ENCODE measurements around the gene CELSR1.

CELSR1 gene

GRCh38 chr22:46483353-46483752, 54.1 kb downstream of the CELSR1 start:
- TF ChIP-seq, protein P1, sequence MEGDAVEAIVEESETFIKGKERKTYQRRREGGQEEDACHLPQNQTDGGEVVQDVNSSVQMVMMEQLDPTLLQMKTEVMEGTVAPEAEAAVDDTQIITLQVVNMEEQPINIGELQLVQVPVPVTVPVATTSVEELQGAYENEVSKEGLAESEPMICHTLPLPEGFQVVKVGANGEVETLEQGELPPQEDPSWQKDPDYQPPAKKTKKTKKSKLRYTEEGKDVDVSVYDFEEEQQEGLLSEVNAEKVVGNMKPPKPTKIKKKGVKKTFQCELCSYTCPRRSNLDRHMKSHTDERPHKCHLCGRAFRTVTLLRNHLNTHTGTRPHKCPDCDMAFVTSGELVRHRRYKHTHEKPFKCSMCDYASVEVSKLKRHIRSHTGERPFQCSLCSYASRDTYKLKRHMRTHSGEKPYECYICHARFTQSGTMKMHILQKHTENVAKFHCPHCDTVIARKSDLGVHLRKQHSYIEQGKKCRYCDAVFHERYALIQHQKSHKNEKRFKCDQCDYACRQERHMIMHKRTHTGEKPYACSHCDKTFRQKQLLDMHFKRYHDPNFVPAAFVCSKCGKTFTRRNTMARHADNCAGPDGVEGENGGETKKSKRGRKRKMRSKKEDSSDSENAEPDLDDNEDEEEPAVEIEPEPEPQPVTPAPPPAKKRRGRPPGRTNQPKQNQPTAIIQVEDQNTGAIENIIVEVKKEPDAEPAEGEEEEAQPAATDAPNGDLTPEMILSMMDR (IDR thresholded peaks at IDR 0.05; ENCODE audit: borderline replicate concordance, insufficient read depth, low read depth, low read length): no peak
- no peak overlapping the region for H3K4me3 ChIP-seq (ENCODE audit: low read depth, low read length)

GRCh38 chr22:46482056-46482675, 55.3 kb downstream of the CELSR1 start:
- TF ChIP-seq, protein P1 (IDR thresholded peaks at IDR 0.05; ENCODE audit: borderline replicate concordance, insufficient read depth, low read depth, low read length): no peak
- H3K4me3 ChIP-seq (ENCODE audit: low read depth, low read length): no peak overlapping the region

DNA sequence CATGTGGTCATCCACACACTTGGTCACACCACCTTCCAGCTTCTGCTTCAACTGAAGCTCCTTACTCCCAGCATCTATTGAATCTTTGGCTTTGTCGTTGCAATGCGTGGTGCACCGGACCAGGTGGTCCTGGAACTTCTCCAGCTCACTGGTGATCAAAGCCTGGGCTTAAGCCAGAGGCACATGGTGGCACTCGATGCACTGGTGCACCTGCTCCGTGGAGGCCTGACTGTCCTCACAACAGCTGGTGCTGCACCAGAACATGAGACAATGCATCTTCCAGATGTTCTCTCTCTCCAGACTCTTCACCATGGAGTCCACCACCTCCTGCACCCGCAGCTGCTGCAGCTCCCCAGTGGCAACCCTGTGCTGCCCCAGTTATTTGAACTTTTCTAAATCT, 56.0 kb downstream of the CELSR1 start:
- no peak overlapping the region for H3K4me3 ChIP-seq (ENCODE audit: low read depth, low read length)
- TF ChIP-seq, protein P1 (IDR thresholded peaks at IDR 0.05; ENCODE audit: borderline replicate concordance, insufficient read depth, low read depth, low read length): no peak

DNA sequence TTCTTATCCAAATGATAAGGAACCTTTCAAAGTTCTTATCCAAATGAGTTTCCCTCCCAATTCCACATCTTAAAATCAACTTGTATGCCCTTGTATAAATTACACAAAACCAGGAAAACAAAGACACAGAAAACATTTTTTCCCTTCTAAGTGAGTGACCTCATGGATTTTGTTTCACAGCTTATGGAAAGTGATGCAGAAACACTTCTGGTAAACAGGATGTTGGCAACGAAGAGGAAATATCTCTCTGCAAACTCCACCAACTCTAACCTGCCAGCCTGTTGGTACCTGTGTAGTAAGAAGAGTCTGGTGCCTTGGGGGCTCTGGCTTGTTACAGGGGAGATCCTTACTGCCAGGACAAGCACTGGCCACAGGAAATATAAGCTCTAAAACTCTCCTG, 57.0 kb downstream of the CELSR1 start:
- TF ChIP-seq, protein P1 (IDR thresholded peaks at IDR 0.05; ENCODE audit: borderline replicate concordance, insufficient read depth, low read depth, low read length): no peak
- no peak overlapping the region for H3K4me3 ChIP-seq (ENCODE audit: low read depth, low read length)

DNA sequence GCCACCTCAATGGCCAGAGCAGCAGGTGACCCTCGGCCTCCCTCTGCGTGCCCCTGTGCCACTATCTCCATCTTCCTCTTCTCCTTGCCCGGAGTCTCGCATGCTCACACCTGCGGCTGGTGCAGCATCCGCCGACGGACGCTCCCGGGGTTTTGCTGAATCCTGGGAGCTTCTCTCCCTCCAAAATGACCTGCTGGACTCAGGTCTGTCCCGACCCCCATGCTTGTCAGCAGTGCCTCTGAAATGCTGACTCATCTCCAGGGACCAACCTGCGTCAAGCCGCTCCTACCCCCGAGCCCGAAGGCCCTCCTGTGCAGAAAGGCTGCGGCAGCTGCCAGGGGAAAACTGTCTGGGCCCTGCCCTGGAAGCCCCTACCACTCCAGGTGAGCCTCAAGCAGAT, 58.4 kb downstream of the CELSR1 start:
- TF ChIP-seq, protein P1 (IDR thresholded peaks at IDR 0.05; ENCODE audit: borderline replicate concordance, insufficient read depth, low read depth, low read length): no peak
- no peak overlapping the region for H3K4me3 ChIP-seq (ENCODE audit: low read depth, low read length)

DNA sequence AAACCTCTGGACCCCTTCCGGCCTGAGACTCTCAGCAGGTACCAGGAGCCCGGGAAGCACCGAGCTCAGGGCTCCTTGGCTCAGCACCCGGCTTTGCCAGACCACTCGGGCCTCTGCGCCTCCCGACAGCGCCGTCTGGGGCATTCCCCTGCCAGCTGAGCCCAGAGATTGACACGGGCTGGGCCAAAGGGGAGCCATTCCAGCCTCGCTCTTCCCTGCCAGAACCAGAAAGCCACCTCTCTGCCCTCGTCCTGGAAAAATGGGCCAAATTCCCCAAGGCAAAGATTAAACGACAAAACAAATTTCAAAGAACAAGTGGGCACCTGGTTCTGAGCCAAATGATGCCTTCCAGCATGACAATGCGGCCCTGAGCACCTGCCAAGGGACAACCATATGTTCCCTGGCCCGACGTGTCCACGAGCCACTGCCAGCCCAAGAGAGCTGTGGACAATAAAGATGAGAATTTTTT, 59.3 kb downstream of the CELSR1 start:
- TF ChIP-seq, protein P1 (IDR thresholded peaks at IDR 0.05; ENCODE audit: borderline replicate concordance, insufficient read depth, low read depth, low read length): no peak
- H3K4me3 ChIP-seq (ENCODE audit: low read depth, low read length): no peak overlapping the region

DNA sequence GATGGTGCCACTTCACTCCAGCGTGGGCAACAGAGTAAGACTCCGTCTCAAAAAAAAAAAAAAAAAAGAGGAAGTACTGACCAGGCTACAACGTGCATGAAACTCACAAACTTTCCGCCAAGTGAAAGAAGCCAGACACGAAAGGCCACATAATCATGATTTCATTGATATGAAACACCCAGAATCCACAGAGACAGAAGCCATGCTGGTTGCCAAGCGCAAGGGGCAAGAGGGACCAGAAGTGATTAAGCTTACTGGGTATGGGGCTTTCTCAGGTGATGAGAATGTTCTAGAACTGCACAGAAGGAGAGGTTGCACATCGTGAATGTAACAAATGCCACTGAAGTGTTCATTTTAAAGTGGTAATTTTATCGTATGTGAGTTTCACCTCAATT, 60.9 kb downstream of the CELSR1 start:
- H3K4me3 ChIP-seq (ENCODE audit: low read depth, low read length): no peak overlapping the region
- TF ChIP-seq, protein P1 (IDR thresholded peaks at IDR 0.05; ENCODE audit: borderline replicate concordance, insufficient read depth, low read depth, low read length): no peak
